ENCODE measurements around the gene CHRND. TPM values are rescaled to one million over a fixed set of nuclear protein-coding genes. Genes with fewer than 3 reads are reported as not detected.
A peak's percentile ranks its signal among the peaks of the same experiment; 100 is the strongest.

Gene CHRND
- total and polyA plus RNA-seq, 2 donors from 2014 or later, result not detected

DNA sequence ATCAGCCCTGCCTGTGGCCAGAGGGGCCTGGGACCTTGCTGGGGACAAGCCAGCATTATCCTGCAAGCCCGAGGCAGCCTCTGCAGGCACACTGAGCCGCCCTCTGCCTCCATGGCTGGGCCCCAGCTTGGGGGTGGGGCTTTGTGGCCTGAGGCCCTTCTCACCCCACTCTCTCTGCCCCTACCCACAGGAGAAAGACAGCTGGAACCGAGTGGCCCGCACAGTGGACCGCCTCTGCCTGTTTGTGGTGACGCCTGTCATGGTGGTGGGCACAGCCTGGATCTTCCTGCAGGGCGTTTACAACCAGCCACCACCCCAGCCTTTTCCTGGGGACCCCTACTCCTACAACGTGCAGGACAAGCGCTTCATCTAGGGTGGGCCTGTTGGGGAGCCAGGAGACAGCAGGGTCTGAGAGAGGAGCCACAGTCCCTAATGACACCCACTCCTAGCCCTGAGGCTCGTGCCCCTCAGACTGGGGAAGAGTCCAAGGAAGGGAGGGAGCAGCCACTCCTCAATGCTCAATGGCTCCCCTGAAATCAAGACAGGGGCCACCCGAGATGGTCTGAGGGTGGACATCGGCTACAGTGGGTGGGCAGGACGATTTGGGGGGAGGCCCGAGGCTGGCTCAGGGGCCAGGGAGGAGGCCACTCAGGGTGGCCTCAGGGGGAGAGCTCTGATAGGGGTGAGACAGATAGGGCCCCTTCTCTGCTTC is 9.1 kb downstream of the CHRND start:
- Histone ChIP-seq H3K27ac (ENCODE audit: low read depth in 2 of 2, low read length in 2 of 2) (no peak overlapping the region), H3K4me1 (ENCODE audit: control insufficient read depth in 2 of 3, insufficient read depth in 2 of 3, low read depth in 1 of 3, low read length in 3 of 3) (no peaks in the 10 kb centered on the region), H3K9ac (ENCODE audit: low read length in 3 of 3) (no peak overlapping the region), H3K27me3 (ENCODE audit: control insufficient read depth, insufficient read depth, low read length) (no peaks in the 10 kb centered on the region), H3K36me3 (ENCODE audit: control insufficient read depth in 2 of 3, insufficient read depth in 3 of 3, low read length in 3 of 3) (no peaks in the 10 kb centered on the region), H3K4me3 (ENCODE audit: low read length in 3 of 3) (no peak overlapping the region), H3K9me3 (ENCODE audit: control insufficient read depth in 2 of 3, insufficient read depth in 1 of 3, low read length in 3 of 3) (peaks cover 0 to 5% (median 0%) of the 10 kb centered on the region in 3 donors)
- FAIRE-seq (no peak), DNase-seq (peak in 2 of 5 donors; percentile 44 to 46)
- TF ChIP-seq, protein P1, sequence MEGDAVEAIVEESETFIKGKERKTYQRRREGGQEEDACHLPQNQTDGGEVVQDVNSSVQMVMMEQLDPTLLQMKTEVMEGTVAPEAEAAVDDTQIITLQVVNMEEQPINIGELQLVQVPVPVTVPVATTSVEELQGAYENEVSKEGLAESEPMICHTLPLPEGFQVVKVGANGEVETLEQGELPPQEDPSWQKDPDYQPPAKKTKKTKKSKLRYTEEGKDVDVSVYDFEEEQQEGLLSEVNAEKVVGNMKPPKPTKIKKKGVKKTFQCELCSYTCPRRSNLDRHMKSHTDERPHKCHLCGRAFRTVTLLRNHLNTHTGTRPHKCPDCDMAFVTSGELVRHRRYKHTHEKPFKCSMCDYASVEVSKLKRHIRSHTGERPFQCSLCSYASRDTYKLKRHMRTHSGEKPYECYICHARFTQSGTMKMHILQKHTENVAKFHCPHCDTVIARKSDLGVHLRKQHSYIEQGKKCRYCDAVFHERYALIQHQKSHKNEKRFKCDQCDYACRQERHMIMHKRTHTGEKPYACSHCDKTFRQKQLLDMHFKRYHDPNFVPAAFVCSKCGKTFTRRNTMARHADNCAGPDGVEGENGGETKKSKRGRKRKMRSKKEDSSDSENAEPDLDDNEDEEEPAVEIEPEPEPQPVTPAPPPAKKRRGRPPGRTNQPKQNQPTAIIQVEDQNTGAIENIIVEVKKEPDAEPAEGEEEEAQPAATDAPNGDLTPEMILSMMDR (IDR thresholded peaks at IDR 0.05; ENCODE audit: borderline replicate concordance, extremely low read depth, insufficient read depth), result no peak
- intact Hi-C loops (cut with DNase I), result no loop called here

DNA sequence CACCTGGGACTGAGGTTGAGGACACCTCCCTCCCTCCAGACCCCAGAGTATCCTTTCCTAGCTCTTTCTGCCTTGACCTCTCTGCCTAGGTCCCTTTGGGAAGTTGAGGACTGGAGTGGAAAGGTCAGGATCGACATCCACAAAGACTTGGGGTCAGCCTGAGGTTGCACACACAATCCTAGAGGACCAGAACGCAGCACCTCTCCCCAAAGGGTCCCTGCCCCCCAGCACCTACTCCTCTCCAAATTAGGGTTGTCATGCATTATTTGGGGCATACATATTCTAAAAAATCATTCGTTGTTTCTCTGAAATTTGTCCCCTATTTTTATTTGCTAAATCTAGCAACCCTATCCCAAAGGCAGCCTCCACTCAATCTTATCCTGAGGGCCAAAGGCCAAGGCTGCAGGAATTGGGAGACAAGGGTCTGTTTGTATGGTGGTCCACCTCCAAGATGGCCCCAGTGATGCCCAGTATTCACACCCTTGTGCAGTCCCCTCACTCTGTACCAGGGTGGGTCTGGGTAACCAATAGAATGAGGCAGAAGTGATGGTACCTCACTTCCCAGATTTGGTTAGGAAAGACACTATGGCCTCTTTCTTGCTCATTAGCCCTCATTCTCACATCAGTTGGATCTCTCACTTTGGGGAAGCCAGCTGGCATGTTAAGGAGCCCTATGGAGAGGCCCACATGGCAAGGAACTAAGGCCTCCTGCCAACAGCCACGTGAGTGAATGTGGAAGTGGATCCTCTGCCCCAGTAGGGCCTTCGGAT is 10.0 kb downstream of the CHRND start:
- intact Hi-C loops (cut with DNase I), result no loop called here
- FAIRE-seq (no peak), DNase-seq (peak in 1 of 5 donors; percentile 22)
- Histone ChIP-seq H3K36me3 (ENCODE audit: control insufficient read depth in 2 of 3, insufficient read depth in 3 of 3, low read length in 3 of 3) (no peaks in the 10 kb centered on the region), H3K4me3 (ENCODE audit: low read length in 3 of 3) (no peak overlapping the region), H3K9me3 (ENCODE audit: control insufficient read depth in 2 of 3, insufficient read depth in 1 of 3, low read length in 3 of 3) (peaks cover 0 to 5% (median 0%) of the 10 kb centered on the region in 3 donors), H3K9ac (ENCODE audit: low read length in 3 of 3) (no peak overlapping the region), H3K27me3 (ENCODE audit: control insufficient read depth, insufficient read depth, low read length) (no peaks in the 10 kb centered on the region), H3K4me1 (ENCODE audit: control insufficient read depth in 2 of 3, insufficient read depth in 2 of 3, low read depth in 1 of 3, low read length in 3 of 3) (no peaks in the 10 kb centered on the region), H3K27ac (ENCODE audit: low read depth in 2 of 2, low read length in 2 of 2) (no peak overlapping the region)
- TF ChIP-seq, protein P1 (IDR thresholded peaks at IDR 0.05; ENCODE audit: borderline replicate concordance, extremely low read depth, insufficient read depth), result no peak

DNA sequence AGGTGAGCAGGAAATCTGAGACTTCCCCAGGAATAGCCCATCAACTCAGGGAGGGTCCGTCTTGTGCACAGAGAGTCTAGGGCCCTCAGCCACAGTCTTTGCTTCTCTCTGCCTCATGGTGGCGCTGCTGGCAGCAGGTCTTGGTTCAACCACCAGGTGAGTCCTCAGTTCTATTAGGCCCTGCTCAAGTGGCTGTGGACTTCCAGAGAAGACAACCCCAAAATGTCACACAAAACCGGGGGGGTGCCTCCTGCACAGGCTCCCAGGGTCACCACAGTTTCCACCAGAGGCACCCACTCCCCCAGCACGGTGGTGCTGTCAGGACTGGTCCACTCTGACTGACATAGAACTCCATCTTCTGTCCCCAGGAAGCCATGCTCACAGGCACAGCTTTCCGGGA is 11.1 kb downstream of the CHRND start:
- FAIRE-seq (no peak), DNase-seq (peak in 2 of 5 donors; percentile 37 to 53)
- no peak overlapping the region for H3K27ac ChIP-seq (ENCODE audit: low read depth in 2 of 2, low read length in 2 of 2)
- no peaks in the 10 kb centered on the region for H3K4me1 ChIP-seq (ENCODE audit: control insufficient read depth in 2 of 3, insufficient read depth in 2 of 3, low read depth in 1 of 3, low read length in 3 of 3)
- no peaks in the 10 kb centered on the region for H3K27me3 ChIP-seq (ENCODE audit: control insufficient read depth, insufficient read depth, low read length)
- intact Hi-C loops (cut with DNase I), result no loop called here
- peaks cover 0 to 5% (median 0%) of the 10 kb centered on the region in 3 donors for H3K9me3 ChIP-seq (ENCODE audit: control insufficient read depth in 2 of 3, insufficient read depth in 1 of 3, low read length in 3 of 3)
- TF ChIP-seq, protein P1 (IDR thresholded peaks at IDR 0.05; ENCODE audit: borderline replicate concordance, extremely low read depth, insufficient read depth), result peak; percentile 29
- no peaks in the 10 kb centered on the region for H3K36me3 ChIP-seq (ENCODE audit: control insufficient read depth in 2 of 3, insufficient read depth in 3 of 3, low read length in 3 of 3)
- no peak overlapping the region for H3K4me3 ChIP-seq (ENCODE audit: low read length in 3 of 3)
- H3K9ac ChIP-seq (ENCODE audit: low read length in 3 of 3), result no peak overlapping the region
